NCI-H2029 treated with DMSO at 0.1 percent for 48 hours (cell line): ENCODE results near the gene KCNAB1.

Experiments used
- DNase-seq: peaks from one replicate; lab custom pipeline; 2025; lab: John Stamatoyannopoulos, UW

The KCNAB1 gene

GRCh38 chr3:156492801-156493261 lies 372.5 kb downstream of the KCNAB1 start:
- DNase-seq: no peak

GRCh38 chr3:156493887-156494286 lies 373.5 kb downstream of the KCNAB1 start:
- DNase-seq: no peak

GRCh38 chr3:156495816-156496215 lies 375.4 kb downstream of the KCNAB1 start:
- no peak for DNase-seq

GRCh38 chr3:156497326-156497725 lies 376.9 kb downstream of the KCNAB1 start:
- no peak for DNase-seq

GRCh38 chr3:156498307-156498706 lies 377.9 kb downstream of the KCNAB1 start:
- DNase-seq: no peak

GRCh38 chr3:156507285-156507684 lies 386.9 kb downstream of the KCNAB1 start:
- DNase-seq: no peak

- DNase-seq: peak; percentile 68
Measured at GRCh38 chr3:156509189-156510174, 389.1 kb downstream of the KCNAB1 start.

- no peak for DNase-seq
Measured at GRCh38 chr3:156511987-156512677, 391.8 kb downstream of the KCNAB1 start.

GRCh38 chr3:156513619-156514018 lies 393.2 kb downstream of the KCNAB1 start:
- DNase-seq: no peak

- DNase-seq: no peak
Measured at GRCh38 chr3:156516284-156516683, 395.9 kb downstream of the KCNAB1 start.

GRCh38 chr3:156516961-156517360 lies 396.6 kb downstream of the KCNAB1 start:
- no peak for DNase-seq

GRCh38 chr3:156518726-156519125 lies 398.3 kb downstream of the KCNAB1 start:
- DNase-seq: no peak

GRCh38 chr3:156519758-156520162 lies 399.4 kb downstream of the KCNAB1 start:
- DNase-seq: no peak

GRCh38 chr3:156522673-156523072 lies 402.3 kb downstream of the KCNAB1 start:
- DNase-seq: no peak

- no peak for DNase-seq
Measured at GRCh38 chr3:156525808-156526207, 405.4 kb downstream of the KCNAB1 start.

GRCh38 chr3:156527060-156527459 lies 406.7 kb downstream of the KCNAB1 start:
- no peak for DNase-seq

- DNase-seq: no peak
Measured at GRCh38 chr3:156530980-156531379, 410.6 kb downstream of the KCNAB1 start.

- DNase-seq: no peak
Measured at GRCh38 chr3:156532730-156533129, 412.4 kb downstream of the KCNAB1 start.

- DNase-seq: no peak
Measured at GRCh38 chr3:156533205-156533604, 412.8 kb downstream of the KCNAB1 start.

GRCh38 chr3:156535162-156535627 lies 414.8 kb downstream of the KCNAB1 start:
- DNase-seq: no peak

- DNase-seq: no peak
Measured at GRCh38 chr3:156535798-156536197, 415.4 kb downstream of the KCNAB1 start.

- DNase-seq: no peak
Measured at GRCh38 chr3:156536524-156537316, 416.3 kb downstream of the KCNAB1 start.
